Stimulated activated CD4-positive, alpha-beta T cell treated with anti-CD3 and anti-CD28 coated beads, Interleukin-15, amount 100 ng/mL, for 48 hours (primary cell): ENCODE results near the gene GRK1.
A peak's percentile ranks its signal among the peaks of the same experiment; 100 is the strongest.
"Not testable (repeated sequence)": the region's sequence is repeated elsewhere in the genome, so short reads cannot be mapped to it uniquely, and the experiment has no call there.

Experiments
- DNase-seq, 2 donors: peaks; one replicate each; pipeline ENCODE4 v3.0.0-alpha.2; 2020; ENCODE audit warnings: low read depth in 2 of 2

Gene GRK1

GRCh38 chr13:113665597-113666328 lies 1.3 kb upstream of the GRK1 start:
- no peak for DNase-seq

- DNase-seq: no peak
Observed at GRCh38 chr13:113666329-113666670, 719 bp upstream of the GRK1 start.

- DNase-seq: no peak
Observed at GRCh38 chr13:113667771-113668490, 912 bp downstream of the GRK1 start.

GRCh38 chr13:113668491-113668971 lies 1.5 kb downstream of the GRK1 start:
- no peak for DNase-seq

GRCh38 chr13:113669231-113669754 lies 2.3 kb downstream of the GRK1 start:
- DNase-seq: no peak

GRCh38 chr13:113669755-113670341 lies 2.8 kb downstream of the GRK1 start:
- DNase-seq: no peak

- DNase-seq: no peak
Observed at GRCh38 chr13:113670541-113670940, 3.5 kb downstream of the GRK1 start.

- no peak for DNase-seq
Observed at GRCh38 chr13:113671066-113672001, 4.3 kb downstream of the GRK1 start.

- DNase-seq: no peak
Observed at GRCh38 chr13:113672002-113672651, 5.1 kb downstream of the GRK1 start.

- no peak for DNase-seq
Observed at GRCh38 chr13:113722921-113723320, 55.9 kb downstream of the GRK1 start.

GRCh38 chr13:113723410-113724015 lies 56.5 kb downstream of the GRK1 start:
- no peak for DNase-seq

GRCh38 chr13:113724016-113724758 lies 57.2 kb downstream of the GRK1 start:
- DNase-seq: no peak

- peak; percentile 78 to 82 for DNase-seq
Observed at GRCh38 chr13:113724780-113725315, 57.8 kb downstream of the GRK1 start.

- DNase-seq: peak; percentile 33 to 59
Observed at GRCh38 chr13:113725329-113726105, 58.5 kb downstream of the GRK1 start.

GRCh38 chr13:113726106-113726821 lies 59.2 kb downstream of the GRK1 start:
- not testable (repeated sequence) for DNase-seq

GRCh38 chr13:113726961-113727411 lies 60.0 kb downstream of the GRK1 start:
- DNase-seq: no peak

- DNase-seq: no peak
Observed at GRCh38 chr13:113728571-113729054, 61.6 kb downstream of the GRK1 start.
